ENCODE results near the gene DNM2. TPM values are rescaled to one million over a fixed set of nuclear protein-coding genes. Genes with fewer than 3 reads are reported as not detected.
A peak's percentile ranks its signal among the peaks of the same experiment; 100 is the strongest.

DNM2 gene
- total and polyA plus RNA-seq, 2 of the 13 experiments (the other 11 are each of a cell fraction or from before 2014, with no cell fraction given): 41.7 to 59.8 TPM

DNA sequence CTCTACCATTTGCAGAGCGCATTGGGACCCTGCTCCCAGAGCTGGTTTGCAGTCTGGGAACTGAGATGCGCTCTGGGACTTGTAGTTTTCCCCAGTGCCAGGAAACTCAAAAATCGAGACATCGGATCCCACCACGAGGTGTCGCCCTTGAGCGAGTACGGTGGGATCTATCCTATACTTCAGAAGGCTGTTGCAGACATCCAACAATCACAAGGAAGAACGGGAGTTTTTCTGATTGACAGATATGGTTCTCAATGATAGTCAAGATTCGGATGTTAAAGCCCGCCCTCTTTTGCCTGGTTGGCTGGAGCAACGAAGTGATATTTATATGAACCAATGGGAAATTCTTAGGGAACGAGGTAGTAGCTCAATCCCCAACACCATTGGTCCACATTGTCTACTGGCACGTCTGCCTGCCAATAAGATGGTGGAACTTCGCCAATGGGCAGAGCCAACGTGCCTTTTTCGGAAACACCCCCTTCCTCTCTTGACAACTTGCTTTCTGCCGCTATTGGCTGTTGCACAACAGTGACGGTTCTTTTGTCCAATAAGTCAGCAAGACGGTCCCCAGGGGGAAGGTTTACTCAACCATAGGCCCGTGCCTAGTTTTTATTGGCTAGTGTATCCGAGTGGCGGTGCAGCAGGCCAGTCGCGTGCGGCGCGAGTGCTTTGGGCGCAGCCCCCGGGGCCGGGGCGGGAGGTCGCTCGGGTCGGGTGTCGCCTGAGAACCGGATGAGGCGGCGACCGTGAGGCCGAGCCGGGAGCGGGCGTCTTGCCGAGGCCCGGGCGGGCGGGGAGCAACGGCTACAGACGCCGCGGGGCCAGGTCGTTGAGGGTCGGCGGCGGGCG is at the start of gene DNM2 (continued):
- TF ChIP-seq, protein P1, sequence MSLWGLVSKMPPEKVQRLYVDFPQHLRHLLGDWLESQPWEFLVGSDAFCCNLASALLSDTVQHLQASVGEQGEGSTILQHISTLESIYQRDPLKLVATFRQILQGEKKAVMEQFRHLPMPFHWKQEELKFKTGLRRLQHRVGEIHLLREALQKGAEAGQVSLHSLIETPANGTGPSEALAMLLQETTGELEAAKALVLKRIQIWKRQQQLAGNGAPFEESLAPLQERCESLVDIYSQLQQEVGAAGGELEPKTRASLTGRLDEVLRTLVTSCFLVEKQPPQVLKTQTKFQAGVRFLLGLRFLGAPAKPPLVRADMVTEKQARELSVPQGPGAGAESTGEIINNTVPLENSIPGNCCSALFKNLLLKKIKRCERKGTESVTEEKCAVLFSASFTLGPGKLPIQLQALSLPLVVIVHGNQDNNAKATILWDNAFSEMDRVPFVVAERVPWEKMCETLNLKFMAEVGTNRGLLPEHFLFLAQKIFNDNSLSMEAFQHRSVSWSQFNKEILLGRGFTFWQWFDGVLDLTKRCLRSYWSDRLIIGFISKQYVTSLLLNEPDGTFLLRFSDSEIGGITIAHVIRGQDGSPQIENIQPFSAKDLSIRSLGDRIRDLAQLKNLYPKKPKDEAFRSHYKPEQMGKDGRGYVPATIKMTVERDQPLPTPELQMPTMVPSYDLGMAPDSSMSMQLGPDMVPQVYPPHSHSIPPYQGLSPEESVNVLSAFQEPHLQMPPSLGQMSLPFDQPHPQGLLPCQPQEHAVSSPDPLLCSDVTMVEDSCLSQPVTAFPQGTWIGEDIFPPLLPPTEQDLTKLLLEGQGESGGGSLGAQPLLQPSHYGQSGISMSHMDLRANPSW (CRISPR knock-in tag; IDR thresholded peaks at IDR 0.05; ENCODE audit: borderline replicate concordance): no peak; the same call in 1 of the 2 replicates
- TF ChIP-seq ZBTB21 (CRISPR knock-in tag; IDR thresholded peaks at IDR 0.05): no peak
- TF ChIP-seq ZNF879 (CRISPR knock-in tag; IDR thresholded peaks at IDR 0.05): no peak
- peak; percentile 82 for TF ChIP-seq SIX4 (CRISPR knock-in tag; IDR thresholded peaks at IDR 0.05)
- no peak for TF ChIP-seq MTA1 (CRISPR knock-in tag; IDR thresholded peaks at IDR 0.05; ENCODE audit: borderline replicate concordance)
- TF ChIP-seq, protein P2, sequence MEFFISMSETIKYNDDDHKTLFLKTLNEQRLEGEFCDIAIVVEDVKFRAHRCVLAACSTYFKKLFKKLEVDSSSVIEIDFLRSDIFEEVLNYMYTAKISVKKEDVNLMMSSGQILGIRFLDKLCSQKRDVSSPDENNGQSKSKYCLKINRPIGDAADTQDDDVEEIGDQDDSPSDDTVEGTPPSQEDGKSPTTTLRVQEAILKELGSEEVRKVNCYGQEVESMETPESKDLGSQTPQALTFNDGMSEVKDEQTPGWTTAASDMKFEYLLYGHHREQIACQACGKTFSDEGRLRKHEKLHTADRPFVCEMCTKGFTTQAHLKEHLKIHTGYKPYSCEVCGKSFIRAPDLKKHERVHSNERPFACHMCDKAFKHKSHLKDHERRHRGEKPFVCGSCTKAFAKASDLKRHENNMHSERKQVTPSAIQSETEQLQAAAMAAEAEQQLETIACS (CRISPR knock-in tag; IDR thresholded peaks at IDR 0.05): no peak
- TF ChIP-seq ZNF484 (CRISPR knock-in tag; IDR thresholded peaks at IDR 0.05; ENCODE audit: borderline replicate concordance, low read depth): no peak
- TF ChIP-seq ZNF224 (CRISPR knock-in tag; IDR thresholded peaks at IDR 0.05): no peak
- TF ChIP-seq ZZZ3 (CRISPR knock-in tag; IDR thresholded peaks at IDR 0.05; ENCODE audit: borderline replicate concordance): no peak
- no peak for TF ChIP-seq IRX3 (CRISPR knock-in tag; IDR thresholded peaks at IDR 0.05; ENCODE audit: borderline replicate concordance, low read depth)
- TF ChIP-seq SIX1 (CRISPR knock-in tag; IDR thresholded peaks at IDR 0.05; ENCODE audit: borderline replicate concordance): peak; percentile 27; the same call in 1 of the 2 replicates
- TF ChIP-seq, protein P3, sequence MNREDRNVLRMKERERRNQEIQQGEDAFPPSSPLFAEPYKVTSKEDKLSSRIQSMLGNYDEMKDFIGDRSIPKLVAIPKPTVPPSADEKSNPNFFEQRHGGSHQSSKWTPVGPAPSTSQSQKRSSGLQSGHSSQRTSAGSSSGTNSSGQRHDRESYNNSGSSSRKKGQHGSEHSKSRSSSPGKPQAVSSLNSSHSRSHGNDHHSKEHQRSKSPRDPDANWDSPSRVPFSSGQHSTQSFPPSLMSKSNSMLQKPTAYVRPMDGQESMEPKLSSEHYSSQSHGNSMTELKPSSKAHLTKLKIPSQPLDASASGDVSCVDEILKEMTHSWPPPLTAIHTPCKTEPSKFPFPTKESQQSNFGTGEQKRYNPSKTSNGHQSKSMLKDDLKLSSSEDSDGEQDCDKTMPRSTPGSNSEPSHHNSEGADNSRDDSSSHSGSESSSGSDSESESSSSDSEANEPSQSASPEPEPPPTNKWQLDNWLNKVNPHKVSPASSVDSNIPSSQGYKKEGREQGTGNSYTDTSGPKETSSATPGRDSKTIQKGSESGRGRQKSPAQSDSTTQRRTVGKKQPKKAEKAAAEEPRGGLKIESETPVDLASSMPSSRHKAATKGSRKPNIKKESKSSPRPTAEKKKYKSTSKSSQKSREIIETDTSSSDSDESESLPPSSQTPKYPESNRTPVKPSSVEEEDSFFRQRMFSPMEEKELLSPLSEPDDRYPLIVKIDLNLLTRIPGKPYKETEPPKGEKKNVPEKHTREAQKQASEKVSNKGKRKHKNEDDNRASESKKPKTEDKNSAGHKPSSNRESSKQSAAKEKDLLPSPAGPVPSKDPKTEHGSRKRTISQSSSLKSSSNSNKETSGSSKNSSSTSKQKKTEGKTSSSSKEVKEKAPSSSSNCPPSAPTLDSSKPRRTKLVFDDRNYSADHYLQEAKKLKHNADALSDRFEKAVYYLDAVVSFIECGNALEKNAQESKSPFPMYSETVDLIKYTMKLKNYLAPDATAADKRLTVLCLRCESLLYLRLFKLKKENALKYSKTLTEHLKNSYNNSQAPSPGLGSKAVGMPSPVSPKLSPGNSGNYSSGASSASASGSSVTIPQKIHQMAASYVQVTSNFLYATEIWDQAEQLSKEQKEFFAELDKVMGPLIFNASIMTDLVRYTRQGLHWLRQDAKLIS (CRISPR knock-in tag; IDR thresholded peaks at IDR 0.05): no peak
- no peak for TF ChIP-seq ISX (CRISPR knock-in tag; conservative IDR thresholded peaks at IDR 0.05)
- TF ChIP-seq ZBTB10 (CRISPR knock-in tag; IDR thresholded peaks at IDR 0.05; ENCODE audit: borderline replicate concordance): no peak
- no peak for TF ChIP-seq ZNF644 (CRISPR knock-in tag; IDR thresholded peaks at IDR 0.05; ENCODE audit: low read depth)
- no peak for TF ChIP-seq ATF7 (IDR thresholded peaks at IDR 0.05)
- TF ChIP-seq ATF7 (CRISPR knock-in tag; IDR thresholded peaks at IDR 0.05): no peak
- TF ChIP-seq NFRKB (IDR thresholded peaks at IDR 0.05): no peak
- peak; percentile 98 for TF ChIP-seq NFYB (CRISPR knock-in tag; IDR thresholded peaks at IDR 0.05)
- TF ChIP-seq FOXO1 (CRISPR knock-in tag; IDR thresholded peaks at IDR 0.05): peak; percentile 40; the same call in 1 of the 2 replicates

Measured in HepG2 (cell line).